Smooth muscle cell (in vitro differentiated cells): ENCODE results near the gene MOSMO. TPM values are rescaled to one million over a fixed set of nuclear protein-coding genes. Genes with fewer than 3 reads are reported as not detected.

ENCODE experiments used
- DNase-seq: peaks from one replicate; lab custom pipeline; 2025; ENCODE audit not compliant: unreplicated experiment; lab: John Stamatoyannopoulos, UW
- H2AFZ ChIP-seq: fragments of 200-600 bp; sonication (generic); 2 replicates; pipeline ENCODE4 v1.6.0; 2016; ENCODE audit warnings: antibody characterized with exemption, low read depth, mild to moderate bottlenecking
- H3F3A ChIP-seq: fragments of 200-600 bp; sonication (generic); 2 replicates; pipeline ENCODE4 v1.6.0; 2017; ENCODE audit warnings: antibody characterized with exemption, low read depth
- H3K27ac ChIP-seq: fragments of 200-600 bp; sonication (generic); 2 replicates; pipeline ENCODE4 v1.5.1; 2016; ENCODE audit warnings: low read depth, mild to moderate bottlenecking
- H3K27me3 ChIP-seq: fragments of 200-600 bp; sonication (generic); 2 replicates; pipeline ENCODE4 v1.6.1; 2016; ENCODE audit warnings: low read depth, mild to moderate bottlenecking
- H3K36me3 ChIP-seq: fragments of 200-600 bp; sonication (generic); 2 replicates; pipeline ENCODE4 v1.5.1; 2016; ENCODE audit warnings: low read depth
- H3K4me1 ChIP-seq: fragments of 200-600 bp; sonication (generic); 2 replicates; pipeline ENCODE4 v1.5.1; 2016; ENCODE audit warnings: low read depth
- H3K4me2 ChIP-seq: fragments of 200-600 bp; sonication (generic); 2 replicates; pipeline ENCODE4 v1.6.0; 2016; ENCODE audit warnings: mild to moderate bottlenecking
- H3K4me3 ChIP-seq: fragments of 200-600 bp; sonication (generic); 2 replicates; pipeline ENCODE4 v1.5.1; 2016; ENCODE audit warnings: mild to moderate bottlenecking
- H3K79me2 ChIP-seq: fragments of 200-600 bp; sonication (generic); 2 replicates; pipeline ENCODE4 v1.6.0; 2016; ENCODE audit warnings: low read depth, mild to moderate bottlenecking
- H3K9ac ChIP-seq: fragments of 200-600 bp; sonication (generic); 2 replicates; pipeline ENCODE4 v1.6.0; 2016; ENCODE audit warnings: low read depth
- H3K9me3 ChIP-seq: fragments of 200-600 bp; sonication (generic); replicated peaks from 2 replicates; pipeline ENCODE4 v1.5.1; 2016; ENCODE audit warnings: low read depth
- H4K20me1 ChIP-seq: fragments of 200-600 bp; sonication (generic); 2 replicates; pipeline ENCODE4 v1.6.0; 2016; ENCODE audit warnings: low read depth
- WGBS: methylation state at CpG from one replicate; pipeline ENCODE4 v1.1.7; 2016; ENCODE audit warnings: low lambda C conversion rate; 5-methylcytosine and 5-hydroxymethylcytosine counted together
- polyA plus RNA-seq: library from polyadenylated mRNA; unstranded; fragments of >200 nt; fragmentation: Nextera tagmentation; extraction: Ambion mirVana; gene quantifications from 2 replicates; pipeline ENCODE4 v1.2.1, GENCODE V29; 2016
- total RNA-seq: library from RNA; depleted of rRNA; stranded (reverse); fragments of >200 nt; gene quantifications from 2 replicates; pipeline ENCODE4 v1.2.3, GENCODE V29; 2014
- TF ChIP-seq, protein P1 (sequence below): fragments of 200-600 bp; sonication (generic); IDR thresholded peaks from 2 replicates; pipeline ENCODE4 v1.5.1; 2017; ENCODE audit warnings: borderline replicate concordance, mild to moderate bottlenecking, antibody characterized with exemption; ENCODE audit not compliant: insufficient read depth, poor library complexity, severe bottlenecking

MOSMO gene
- total and polyA plus RNA-seq, 2 experiments from 2014 or later = 2.8 to 18.6 TPM

DNA sequence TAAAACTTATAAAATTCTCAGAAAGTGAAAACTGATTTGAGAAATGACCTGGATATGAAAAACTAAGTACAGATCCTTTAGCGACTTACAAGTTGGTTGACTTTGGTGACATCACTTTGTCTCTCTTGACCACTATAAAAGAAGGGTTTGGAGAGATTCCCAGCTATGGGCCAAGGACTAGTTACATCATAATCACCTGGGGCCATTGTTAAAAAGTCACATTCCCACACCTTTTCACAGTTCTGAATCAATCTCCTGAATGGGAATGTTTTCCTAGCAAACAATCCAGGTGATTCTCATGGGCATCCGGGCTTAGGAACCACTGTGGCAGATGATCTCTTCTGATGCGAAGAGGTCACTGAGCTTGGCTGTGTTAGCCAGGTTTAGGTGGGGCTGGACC lies 83.8 kb downstream of the MOSMO start:
- Histone ChIP-seq H3K36me3 (no peaks in the 10 kb centered on the region), H3F3A (no peaks in the 10 kb centered on the region), H3K27me3 (no peaks in the 10 kb centered on the region), H2AFZ (no peak overlapping the region), H3K4me2 (no peak overlapping the region), H4K20me1 (no peaks in the 10 kb centered on the region), H3K9me3 (no peaks in the 10 kb centered on the region), H3K4me1 (peaks cover 14% of the 10 kb centered on the region), H3K9ac (no peak overlapping the region), H3K4me3 (no peak overlapping the region), H3K79me2 (no peaks in the 10 kb centered on the region), H3K27ac (no peak overlapping the region)
- 93% methylated on average over 3 of the region's 3 CpGs for WGBS
- TF ChIP-seq, protein P1, sequence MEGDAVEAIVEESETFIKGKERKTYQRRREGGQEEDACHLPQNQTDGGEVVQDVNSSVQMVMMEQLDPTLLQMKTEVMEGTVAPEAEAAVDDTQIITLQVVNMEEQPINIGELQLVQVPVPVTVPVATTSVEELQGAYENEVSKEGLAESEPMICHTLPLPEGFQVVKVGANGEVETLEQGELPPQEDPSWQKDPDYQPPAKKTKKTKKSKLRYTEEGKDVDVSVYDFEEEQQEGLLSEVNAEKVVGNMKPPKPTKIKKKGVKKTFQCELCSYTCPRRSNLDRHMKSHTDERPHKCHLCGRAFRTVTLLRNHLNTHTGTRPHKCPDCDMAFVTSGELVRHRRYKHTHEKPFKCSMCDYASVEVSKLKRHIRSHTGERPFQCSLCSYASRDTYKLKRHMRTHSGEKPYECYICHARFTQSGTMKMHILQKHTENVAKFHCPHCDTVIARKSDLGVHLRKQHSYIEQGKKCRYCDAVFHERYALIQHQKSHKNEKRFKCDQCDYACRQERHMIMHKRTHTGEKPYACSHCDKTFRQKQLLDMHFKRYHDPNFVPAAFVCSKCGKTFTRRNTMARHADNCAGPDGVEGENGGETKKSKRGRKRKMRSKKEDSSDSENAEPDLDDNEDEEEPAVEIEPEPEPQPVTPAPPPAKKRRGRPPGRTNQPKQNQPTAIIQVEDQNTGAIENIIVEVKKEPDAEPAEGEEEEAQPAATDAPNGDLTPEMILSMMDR = no peak
- no peak for DNase-seq

DNA sequence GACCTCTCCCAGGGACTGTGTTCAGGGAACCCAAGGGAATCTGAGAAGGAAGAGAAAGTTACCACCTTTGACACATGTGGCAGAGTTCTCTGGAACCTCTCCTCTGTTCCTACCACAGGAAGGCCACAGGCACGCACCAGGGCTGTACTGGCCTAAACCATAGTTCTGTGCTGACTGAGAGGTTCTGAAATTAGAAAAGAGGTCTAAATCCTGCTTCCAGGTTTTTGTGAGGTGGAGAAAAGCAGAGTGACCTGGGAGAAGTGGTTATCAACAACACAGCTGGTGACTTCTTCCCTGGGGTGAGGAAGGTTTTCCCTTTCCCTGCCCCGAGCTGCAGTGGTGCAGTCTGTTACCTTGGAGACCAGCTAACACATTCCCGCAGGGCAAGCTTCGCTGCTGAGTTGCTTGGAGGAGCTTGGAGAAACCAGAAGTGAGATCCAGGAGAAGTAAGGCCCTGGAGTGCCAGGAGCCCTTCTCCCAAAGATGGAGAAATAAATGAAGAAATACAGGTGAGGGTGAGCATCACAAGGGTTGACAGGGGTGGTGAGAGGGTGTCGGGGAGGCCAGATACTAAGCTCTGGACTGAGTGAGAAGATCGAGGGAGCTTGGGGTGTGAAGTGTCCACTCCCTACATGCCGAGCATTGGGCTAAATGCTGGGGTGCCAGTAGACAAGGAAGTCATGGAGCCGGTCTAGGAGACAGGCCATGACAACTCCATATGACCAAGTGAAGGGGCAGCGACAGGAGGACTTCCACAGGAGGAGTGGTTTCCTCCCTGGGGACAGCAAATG lies 84.4 kb downstream of the MOSMO start, which contains the start of gene VWA3A:
Gene VWA3A, plus strand, starts transcription at position 399 of the 791 bp plus-strand sequence. Its CDS starts 97 bp downstream, at position 496.
- TF ChIP-seq, protein P1 = no peak
- no peaks in the 10 kb centered on the region for H3F3A ChIP-seq
- H3K36me3 ChIP-seq = no peaks in the 10 kb centered on the region
- no peak within 1 kb of the TSS for H3K27ac ChIP-seq
- WGBS = 62% methylated on average over 9 of the region's 9 CpGs
- no peaks in the 10 kb centered on the region for H3K27me3 ChIP-seq
- no peaks in the 10 kb centered on the region for H3K9me3 ChIP-seq
- no peaks in the 10 kb centered on the region for H4K20me1 ChIP-seq
- H3K4me2 ChIP-seq = no peak within 1 kb of the TSS
- H2AFZ ChIP-seq = no peak within 1 kb of the TSS
- no peaks in the 10 kb centered on the region for H3K79me2 ChIP-seq
- H3K4me3 ChIP-seq = no peak within 1 kb of the TSS
- H3K9ac ChIP-seq = no peak within 1 kb of the TSS
- H3K4me1 ChIP-seq = peaks cover 14% of the 10 kb centered on the region
- DNase-seq = no peak

DNA sequence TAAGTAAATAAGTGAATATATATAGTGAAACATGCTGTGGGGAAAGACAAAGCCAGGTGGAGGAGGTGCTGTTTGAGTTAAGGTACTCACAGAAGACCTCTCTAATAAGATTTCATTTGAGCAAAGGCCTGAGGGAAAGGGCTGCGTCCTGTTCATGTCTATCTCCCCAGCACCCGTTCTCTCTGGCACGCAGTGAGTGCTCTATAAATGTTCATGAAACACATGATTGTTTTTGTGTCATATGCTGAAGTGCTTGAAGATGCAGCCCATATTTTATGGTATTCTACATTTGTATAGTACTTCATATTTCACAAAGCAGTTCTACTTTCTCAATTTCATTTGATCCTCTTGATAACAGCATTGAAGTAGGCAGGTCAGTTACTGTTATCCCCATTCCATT lies 85.4 kb downstream of the MOSMO start:
- no peaks in the 10 kb centered on the region for H3K79me2 ChIP-seq
- H2AFZ ChIP-seq = no peak overlapping the region
- no peaks in the 10 kb centered on the region for H3K9me3 ChIP-seq
- H3F3A ChIP-seq = no peaks in the 10 kb centered on the region
- no peaks in the 10 kb centered on the region for H4K20me1 ChIP-seq
- H3K4me1 ChIP-seq = peaks cover 14% of the 10 kb centered on the region
- H3K27me3 ChIP-seq = no peaks in the 10 kb centered on the region
- TF ChIP-seq, protein P1 = no peak
- no peak overlapping the region for H3K27ac ChIP-seq
- H3K36me3 ChIP-seq = no peaks in the 10 kb centered on the region
- DNase-seq = no peak
- no peak overlapping the region for H3K9ac ChIP-seq
- WGBS = 88% methylated on average over 3 of the region's 3 CpGs
- no peak overlapping the region for H3K4me2 ChIP-seq
- H3K4me3 ChIP-seq = no peak overlapping the region

DNA sequence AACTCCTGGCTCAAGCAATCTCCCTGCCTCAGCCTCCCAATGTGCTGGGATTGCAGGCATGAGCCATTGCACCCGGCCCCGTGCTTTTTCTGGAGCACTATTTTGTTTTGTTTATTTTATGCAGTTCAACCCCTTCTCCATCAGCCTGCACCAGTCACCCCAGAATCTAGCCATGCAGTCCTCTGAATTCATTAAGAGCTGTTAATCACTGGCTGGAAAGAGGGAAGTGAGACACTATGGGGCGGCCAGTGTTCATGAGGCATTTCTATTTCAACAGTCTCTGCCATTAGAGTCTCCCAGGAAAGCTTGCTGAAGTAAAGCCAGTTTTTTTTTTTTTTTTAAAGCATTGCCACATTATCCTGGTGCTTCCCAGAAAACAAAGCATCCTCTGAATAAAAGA lies 86.1 kb downstream of the MOSMO start:
- H3K4me2 ChIP-seq = no peak overlapping the region
- H3K9me3 ChIP-seq = no peaks in the 10 kb centered on the region
- no peaks in the 10 kb centered on the region for H3K79me2 ChIP-seq
- TF ChIP-seq, protein P1 = no peak
- no peak overlapping the region for H2AFZ ChIP-seq
- no peaks in the 10 kb centered on the region for H3K27me3 ChIP-seq
- 89% methylated on average over 3 of the region's 3 CpGs for WGBS
- DNase-seq = no peak
- H3K4me3 ChIP-seq = no peak overlapping the region
- H3F3A ChIP-seq = no peaks in the 10 kb centered on the region
- peaks cover 14% of the 10 kb centered on the region for H3K4me1 ChIP-seq
- no peaks in the 10 kb centered on the region for H3K36me3 ChIP-seq
- H4K20me1 ChIP-seq = no peaks in the 10 kb centered on the region
- H3K27ac ChIP-seq = no peak overlapping the region
- no peak overlapping the region for H3K9ac ChIP-seq
